GM12875 (cell line): ENCODE results near the gene TUBD1.

Source experiments
- H3K4me3 ChIP-seq: one replicate; pipeline ENCODE4 v1.5.1; 2011; ENCODE audit warnings: low read depth, low read length, control low read depth
- CTCF ChIP-seq: IDR thresholded peaks from 2 replicates; pipeline ENCODE4 v1.5.1; 2011; ENCODE audit warnings: low read depth, mild to moderate bottlenecking, control low read depth, inconsistent platforms, low read length, moderate library complexity, borderline replicate concordance; ENCODE audit not compliant: insufficient read depth

TUBD1 gene

GRCh38 chr17:59814685-59815084 lies 78.1 kb downstream of the TUBD1 start:
- H3K4me3 ChIP-seq, result no peak overlapping the region
- TF ChIP-seq CTCF, result no peak

GRCh38 chr17:59814276-59814675 lies 78.5 kb downstream of the TUBD1 start:
- no peak overlapping the region for H3K4me3 ChIP-seq
- no peak for TF ChIP-seq CTCF

GRCh38 chr17:59812139-59812538 lies 80.6 kb downstream of the TUBD1 start:
- H3K4me3 ChIP-seq, result no peak overlapping the region

GRCh38 chr17:59811209-59811608 lies 81.5 kb downstream of the TUBD1 start:
- TF ChIP-seq CTCF, result no peak
- no peak overlapping the region for H3K4me3 ChIP-seq

More at GRCh38 chr17:59812139-59812538, 80.6 kb downstream of the TUBD1 start:
- no peak for TF ChIP-seq CTCF

- no peak for TF ChIP-seq CTCF
- no peak overlapping the region for H3K4me3 ChIP-seq
Observed at GRCh38 chr17:59810894-59811153, 81.9 kb downstream of the TUBD1 start.
